Ramos (cell line): ENCODE measurements around the gene GABRR1.
"Not testable (repeated sequence)": the region's sequence is repeated elsewhere in the genome, so short reads cannot be mapped to it uniquely, and the experiment has no call there.

ENCODE experiments used
- in situ Hi-C: fragments of 300-500 bp; cut with MboI; formaldehyde crosslinking; loops from one replicate; pipeline ENCODE4 v1.14.3; 2022; ENCODE audit warnings: low sequenced_read_pairs; ENCODE audit not compliant: unreplicated experiment

GABRR1 gene

GRCh38 chr6:89128256-89128671 lies 88.9 kb downstream of the GABRR1 start:
- in situ Hi-C loops: not testable (repeated sequence)
